IgD-negative memory B cell (primary cell): ENCODE data around the gene MAML2. TPM values are rescaled to one million over a fixed set of nuclear protein-coding genes. Genes with fewer than 3 reads are reported as not detected.
A peak's percentile ranks its signal among the peaks of the same experiment; 100 is the strongest.
"Not testable (repeated sequence)": the region's sequence is repeated elsewhere in the genome, so short reads cannot be mapped to it uniquely, and the experiment has no call there.

Source experiments
- H3K27ac Mint-ChIP-seq, 3 donors: one replicate each; pipeline ENCODE4 v1.8.0; 2020 to 2022; ENCODE audit warnings: mild to moderate bottlenecking in 3 of 3, mixed read lengths in 3 of 3, moderate library complexity in 1 of 3
- H3K27me3 Mint-ChIP-seq: one replicate; pipeline ENCODE4 v1.8.0; 2021; ENCODE audit warnings: mixed read lengths
- H3K36me3 Mint-ChIP-seq: one replicate; pipeline ENCODE4 v1.8.0; 2020; ENCODE audit warnings: mild to moderate bottlenecking, mixed read lengths
- H3K4me1 Mint-ChIP-seq, 3 donors: one replicate each; pipeline ENCODE4 v1.8.0; 2020 to 2022; ENCODE audit warnings: mixed read lengths in 3 of 3, mild to moderate bottlenecking in 1 of 3
- H3K4me3 Mint-ChIP-seq, 4 donors: one replicate each; pipeline ENCODE4 v1.8.0; 2020 to 2022; ENCODE audit warnings: mild to moderate bottlenecking in 4 of 4, mixed read lengths in 4 of 4, moderate library complexity in 3 of 4
- H3K9me3 Mint-ChIP-seq, 3 donors: one replicate each; pipeline ENCODE4 v1.8.0; 2020 to 2021; ENCODE audit warnings: mixed read lengths in 3 of 3, mild to moderate bottlenecking in 1 of 3
- polyA plus RNA-seq: library from polyadenylated mRNA; unstranded; fragments of 300-500 nt; fragmentation: Illumina TruSeq; gene quantifications from one replicate; pipeline ENCODE4 v1.2.3, GENCODE V29; 2021

Gene MAML2
- polyA plus RNA-seq, 1 donor from 2014 or later = 9.3 TPM

DNA sequence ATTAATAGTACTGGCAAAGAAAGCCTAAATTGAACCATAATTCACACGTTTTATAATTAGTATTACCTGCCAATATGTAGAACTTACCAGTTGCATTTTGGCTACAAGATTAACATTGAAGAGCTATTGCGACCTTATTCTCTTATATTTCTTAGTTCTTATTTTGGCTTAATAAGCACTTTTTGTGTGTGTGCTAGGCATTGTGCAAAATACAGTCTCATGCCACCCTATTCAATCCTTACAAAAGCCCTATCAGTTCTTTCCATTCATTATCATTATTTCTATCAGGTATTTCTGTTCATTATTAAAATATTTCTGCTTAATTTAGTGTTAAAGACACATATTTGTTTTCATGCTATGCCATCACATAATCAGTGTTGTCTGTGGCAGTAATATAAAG lies 41.2 kb downstream of the MAML2 start:
- peaks cover 3% of the 10 kb centered on the region for H3K36me3 Mint-ChIP-seq
- no peaks in the 10 kb centered on the region for H3K27me3 Mint-ChIP-seq
- peaks cover 22 to 46% (median 43%) of the 10 kb centered on the region in 3 donors for H3K4me1 Mint-ChIP-seq
- no peak overlapping the region for H3K4me3 Mint-ChIP-seq
- H3K27ac Mint-ChIP-seq = no peak overlapping the region
- H3K9me3 Mint-ChIP-seq = peaks cover 0 to 1% (median 0%) of the 10 kb centered on the region in 3 donors

DNA sequence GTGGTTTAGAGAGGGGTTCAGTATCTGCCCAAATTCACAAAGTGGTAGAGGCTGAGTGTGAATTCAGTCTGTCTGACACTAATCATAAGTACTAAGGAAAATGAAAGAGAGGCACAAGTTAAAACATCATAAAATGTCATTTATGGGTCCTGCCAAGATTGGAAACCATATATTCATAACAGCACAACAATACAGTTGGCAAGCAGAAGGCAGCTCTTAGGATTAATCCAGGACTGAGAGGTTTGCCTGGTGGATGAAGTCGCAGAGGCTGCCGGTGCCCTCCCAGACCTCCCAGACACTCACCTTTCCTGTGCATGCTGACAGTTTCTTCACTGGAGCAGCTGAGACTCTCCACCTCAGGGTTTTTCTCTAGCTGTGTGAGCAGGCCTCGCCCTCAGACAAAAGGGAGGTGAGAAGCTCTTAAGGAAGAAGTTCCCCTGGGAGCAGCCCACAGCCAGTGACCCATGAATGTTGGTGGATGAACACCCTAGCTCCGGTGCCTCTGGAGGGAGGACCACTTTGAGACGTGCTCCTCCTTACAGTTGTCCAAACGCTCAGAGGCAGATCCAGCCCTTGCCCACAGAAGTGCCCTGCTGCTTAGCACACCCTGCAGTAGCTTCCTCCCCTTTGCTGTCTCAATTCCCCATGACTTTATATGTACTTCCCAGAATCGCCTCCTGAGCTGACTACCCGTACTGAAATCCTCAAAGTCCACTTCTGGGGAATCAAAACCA lies 43.7 kb downstream of the MAML2 start:
- H3K27ac Mint-ChIP-seq = peak overlapping the region in 1 of 3 donors; percentile 68
- H3K4me3 Mint-ChIP-seq = peak overlapping the region in 1 of 4 donors; percentile 20
- peaks cover 24 to 49% (median 46%) of the 10 kb centered on the region in 3 donors for H3K4me1 Mint-ChIP-seq
- H3K27me3 Mint-ChIP-seq = no peaks in the 10 kb centered on the region
- peaks cover 3% of the 10 kb centered on the region for H3K36me3 Mint-ChIP-seq
- H3K9me3 Mint-ChIP-seq = peaks cover 0 to 1% (median 0%) of the 10 kb centered on the region in 3 donors

DNA sequence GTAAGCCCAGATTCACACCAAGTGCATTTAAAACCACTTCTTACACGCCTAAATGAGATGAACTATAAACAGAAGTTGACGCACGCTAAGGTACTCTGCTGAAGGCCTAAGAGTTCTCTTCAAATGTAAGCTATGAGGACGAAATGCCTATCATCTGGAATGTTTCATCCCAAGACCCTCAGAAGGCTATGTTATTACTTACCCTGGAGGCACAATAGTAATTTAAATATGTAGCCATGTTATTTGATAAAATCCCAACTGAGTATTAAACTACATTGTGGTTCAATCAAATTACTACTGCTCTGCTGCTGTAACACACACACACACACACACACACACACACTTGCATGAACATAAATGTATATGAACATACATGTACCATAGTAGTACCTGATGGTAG lies 47.6 kb downstream of the MAML2 start:
- Mint-ChIP-seq H3K27ac (no peak overlapping the region), H3K4me1 (peaks cover 36 to 54% (median 42%) of the 10 kb centered on the region in 3 donors), H3K9me3 (no peaks in the 10 kb centered on the region), H3K4me3 (no peak overlapping the region), H3K36me3 (peaks cover 2% of the 10 kb centered on the region), H3K27me3 (no peaks in the 10 kb centered on the region)

DNA sequence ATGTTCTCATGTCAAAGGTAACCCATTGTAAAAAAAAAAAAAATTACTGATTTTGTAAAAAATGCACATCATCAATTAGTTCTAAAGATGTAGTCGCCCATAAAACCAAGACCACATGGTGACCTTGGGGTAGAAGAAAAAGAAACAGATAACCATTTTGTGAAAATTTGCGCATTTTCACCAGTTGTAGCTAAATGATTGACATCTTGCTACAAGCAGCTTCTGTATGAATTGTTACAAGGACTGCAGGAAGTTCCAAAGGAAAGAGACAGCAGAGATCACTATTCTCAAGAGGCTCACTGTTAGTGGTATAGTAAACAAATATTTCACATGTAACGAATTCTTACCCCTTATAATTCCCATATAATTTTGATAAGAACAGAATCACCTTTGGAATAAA lies 48.7 kb downstream of the MAML2 start:
- H3K4me1 Mint-ChIP-seq = peaks cover 29 to 44% (median 34%) of the 10 kb centered on the region in 3 donors
- H3K27ac Mint-ChIP-seq = no peak overlapping the region
- H3K4me3 Mint-ChIP-seq = peak overlapping the region in 1 of 4 donors; percentile 70
- H3K27me3 Mint-ChIP-seq = no peaks in the 10 kb centered on the region
- peaks cover 2% of the 10 kb centered on the region for H3K36me3 Mint-ChIP-seq
- H3K9me3 Mint-ChIP-seq = no peaks in the 10 kb centered on the region

DNA sequence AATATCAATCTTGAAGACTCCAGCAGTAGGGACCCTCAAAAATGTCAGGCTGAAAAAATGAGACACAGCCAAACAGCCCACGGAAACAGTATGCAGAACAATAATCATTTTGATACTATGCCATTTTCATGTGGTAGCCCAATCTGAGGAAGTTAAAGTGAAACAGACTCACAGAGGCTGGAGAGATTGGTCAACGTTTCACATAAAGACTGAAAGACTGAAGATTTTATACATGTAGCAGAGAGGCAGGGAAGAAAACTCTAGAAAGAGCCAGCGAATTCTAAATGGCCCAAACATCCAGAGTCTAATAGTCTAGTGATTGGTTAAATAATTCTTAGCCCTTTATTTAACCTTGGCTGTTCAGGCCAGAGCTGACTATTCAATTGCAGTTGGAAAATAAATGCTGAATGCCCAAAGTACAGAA lies 49.4 kb downstream of the MAML2 start:
- Mint-ChIP-seq H3K27me3 (no peaks in the 10 kb centered on the region), H3K27ac (no peak overlapping the region), H3K36me3 (peaks cover 2% of the 10 kb centered on the region), H3K4me1 (peaks cover 25 to 45% (median 29%) of the 10 kb centered on the region in 3 donors), H3K4me3 (peak overlapping the region in 1 of 4 donors; percentile 70), H3K9me3 (no peaks in the 10 kb centered on the region)

DNA sequence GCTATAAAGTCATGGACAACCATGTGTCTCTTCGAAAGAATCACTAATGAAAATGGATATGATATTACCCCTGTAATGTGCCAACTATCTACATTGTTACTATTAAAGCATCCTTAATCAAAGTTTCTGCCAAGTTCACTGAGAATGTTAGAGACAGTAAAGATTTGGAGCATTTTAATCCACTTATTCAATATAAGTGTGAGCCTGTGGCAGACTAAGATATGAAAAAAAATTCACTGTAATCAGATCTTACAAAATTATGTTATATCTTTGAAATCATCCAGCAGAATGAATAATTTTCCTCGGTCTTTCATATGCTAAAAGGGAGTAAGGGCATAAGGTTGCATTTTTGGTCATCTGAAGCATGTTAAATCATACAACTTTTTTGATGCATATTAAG lies 49.9 kb downstream of the MAML2 start:
- Mint-ChIP-seq H3K9me3 (no peaks in the 10 kb centered on the region), H3K27me3 (no peaks in the 10 kb centered on the region), H3K4me1 (peaks cover 25 to 43% (median 28%) of the 10 kb centered on the region in 3 donors), H3K36me3 (peaks cover 2% of the 10 kb centered on the region), H3K4me3 (peak overlapping the region in 1 of 4 donors; percentile 70), H3K27ac (no peak overlapping the region)

DNA sequence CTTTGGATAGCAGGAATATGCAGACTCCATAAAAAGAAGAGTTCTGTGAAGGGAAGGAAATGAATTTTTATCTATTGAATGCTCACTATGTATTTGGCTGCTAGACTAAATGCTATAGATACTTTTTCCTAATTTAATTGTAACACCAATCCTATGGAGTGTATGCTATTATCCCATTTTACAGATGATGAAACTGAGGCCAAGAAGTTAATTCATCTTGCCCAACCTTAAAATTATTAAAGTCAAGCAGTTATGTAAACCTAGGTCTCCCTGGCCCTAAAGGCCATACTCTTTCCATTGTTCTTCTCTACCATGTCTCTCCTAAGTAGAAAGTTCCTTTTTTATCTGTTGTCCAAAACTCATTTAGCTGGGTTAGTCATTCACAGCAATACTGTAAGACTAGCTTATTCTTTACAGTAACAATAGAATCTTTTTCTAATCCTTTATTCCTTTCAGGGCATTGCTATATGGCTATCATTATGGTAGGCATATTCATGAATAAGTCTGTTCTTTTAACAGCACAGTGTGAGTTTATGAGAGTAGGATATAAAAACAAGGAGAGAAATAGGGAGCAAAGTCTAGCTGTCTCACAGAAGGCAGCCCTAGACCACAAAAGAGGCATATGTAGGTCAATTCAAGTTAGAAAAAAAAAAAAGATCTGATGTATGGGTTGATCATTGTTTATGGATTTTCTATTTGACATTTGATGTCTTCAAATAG lies 50.5 kb downstream of the MAML2 start:
- Mint-ChIP-seq H3K9me3 (no peaks in the 10 kb centered on the region), H3K4me1 (peaks cover 31 to 47% (median 33%) of the 10 kb centered on the region in 3 donors), H3K36me3 (peaks cover 3% of the 10 kb centered on the region), H3K4me3 (no peak overlapping the region), H3K27ac (no peak overlapping the region), H3K27me3 (no peaks in the 10 kb centered on the region)

DNA sequence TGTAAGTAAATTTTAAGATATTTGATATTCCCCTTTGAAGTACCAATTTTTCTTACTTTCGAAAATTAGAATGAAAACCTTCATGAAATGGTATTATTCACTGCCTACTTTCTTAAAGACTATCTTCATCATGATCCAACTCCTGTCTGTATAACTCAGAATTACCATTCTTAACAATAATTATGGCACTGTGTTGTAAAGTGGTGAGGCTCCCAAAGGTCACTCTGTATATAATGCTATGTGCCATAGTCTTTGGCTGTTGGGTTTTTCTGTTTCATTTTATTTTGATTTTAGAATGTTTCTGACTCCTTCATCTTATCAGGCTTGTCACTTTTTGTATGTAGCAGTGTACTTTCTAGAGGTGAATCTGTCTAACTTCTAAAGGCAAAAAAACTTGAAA lies 52.4 kb downstream of the MAML2 start:
- H3K27ac Mint-ChIP-seq = no peak overlapping the region
- peaks cover 2% of the 10 kb centered on the region for H3K36me3 Mint-ChIP-seq
- H3K9me3 Mint-ChIP-seq = peaks cover 0 to 3% (median 0%) of the 10 kb centered on the region in 3 donors
- peaks cover 29 to 47% (median 37%) of the 10 kb centered on the region in 3 donors for H3K4me1 Mint-ChIP-seq
- H3K27me3 Mint-ChIP-seq = no peaks in the 10 kb centered on the region
- H3K4me3 Mint-ChIP-seq = no peak overlapping the region

DNA sequence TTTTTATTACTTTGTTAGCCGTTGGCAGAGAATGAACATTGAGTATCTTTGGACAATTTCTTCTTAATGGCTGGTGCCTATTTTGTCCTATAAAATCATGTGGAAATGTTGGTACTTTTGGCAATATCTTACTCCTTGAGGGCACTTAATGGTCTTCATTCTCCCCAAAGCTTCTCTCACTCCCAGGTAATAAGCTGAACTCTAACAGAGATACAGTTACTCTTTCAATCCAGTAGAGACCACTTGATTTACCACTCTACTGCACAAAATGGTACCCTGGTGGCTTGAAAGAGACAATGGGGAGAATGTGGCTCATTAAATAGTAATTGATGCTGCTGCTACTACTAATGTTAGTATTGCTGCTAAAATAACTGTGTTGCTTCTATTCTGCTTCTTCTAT lies 53.0 kb downstream of the MAML2 start:
- H3K4me3 Mint-ChIP-seq = no peak overlapping the region
- peaks cover 29 to 46% (median 35%) of the 10 kb centered on the region in 3 donors for H3K4me1 Mint-ChIP-seq
- no peaks in the 10 kb centered on the region for H3K27me3 Mint-ChIP-seq
- H3K27ac Mint-ChIP-seq = no peak overlapping the region
- peaks cover 0 to 3% (median 0%) of the 10 kb centered on the region in 3 donors for H3K9me3 Mint-ChIP-seq
- H3K36me3 Mint-ChIP-seq = peaks cover 2% of the 10 kb centered on the region

DNA sequence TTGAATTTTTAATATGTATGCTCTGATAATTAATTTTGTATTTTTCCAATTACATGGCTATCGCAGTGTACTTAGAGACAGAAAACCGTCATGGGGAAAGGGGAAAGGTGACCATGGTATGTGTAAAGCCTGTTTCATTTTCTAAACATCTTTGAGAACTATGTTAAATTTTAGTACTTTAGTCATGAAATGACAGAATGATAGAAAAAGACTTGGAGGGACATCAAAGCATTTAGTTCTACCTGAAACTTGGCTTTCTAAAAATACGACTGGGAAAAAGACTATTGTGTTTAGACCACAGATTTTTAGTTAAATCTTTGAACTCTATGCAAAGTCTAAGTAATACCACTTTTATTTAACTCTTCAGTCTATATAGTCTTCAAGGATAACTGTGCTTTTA lies 54.1 kb downstream of the MAML2 start:
- Mint-ChIP-seq H3K9me3 (peaks cover 0 to 3% (median 0%) of the 10 kb centered on the region in 3 donors), H3K27ac (no peak overlapping the region), H3K27me3 (no peaks in the 10 kb centered on the region), H3K4me1 (peaks cover 24 to 40% (median 31%) of the 10 kb centered on the region in 3 donors), H3K4me3 (no peak overlapping the region), H3K36me3 (peaks cover 2% of the 10 kb centered on the region)

DNA sequence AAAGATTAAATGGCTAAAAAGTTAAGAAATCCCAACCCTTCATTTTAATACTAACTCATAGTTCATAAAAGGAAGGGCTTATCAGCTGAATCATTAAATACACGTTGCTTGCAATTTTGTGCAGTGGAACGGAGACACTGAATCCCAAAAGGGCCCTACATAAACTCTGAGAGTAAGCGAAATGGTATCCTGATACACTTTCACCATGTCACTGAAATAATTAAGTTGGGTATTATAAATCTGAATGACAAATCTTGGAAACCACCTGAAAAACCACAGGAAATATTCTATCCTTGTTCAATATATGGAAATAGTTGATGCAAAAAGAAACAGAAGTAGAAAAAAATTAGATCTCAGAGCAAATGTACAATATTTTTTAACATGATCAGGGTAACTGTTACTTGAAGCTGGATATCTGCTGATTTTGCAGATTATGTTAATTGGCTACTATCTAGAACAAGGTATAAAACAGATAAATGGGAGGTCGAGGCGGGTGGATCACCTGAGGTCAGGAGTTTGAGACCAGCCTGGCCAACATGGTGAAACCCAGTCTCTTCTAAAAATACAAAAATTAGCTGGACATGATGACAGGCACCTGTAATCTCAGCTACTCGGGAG lies 55.1 kb downstream of the MAML2 start:
- peaks cover 18 to 39% (median 33%) of the 10 kb centered on the region in 3 donors for H3K4me1 Mint-ChIP-seq
- peak overlapping the region in 1 of 3 donors; percentile 25 for H3K27ac Mint-ChIP-seq
- no peaks in the 10 kb centered on the region for H3K27me3 Mint-ChIP-seq
- peak overlapping the region in 1 of 4 donors; percentile 55 for H3K4me3 Mint-ChIP-seq
- H3K9me3 Mint-ChIP-seq = peaks cover 0 to 3% (median 0%) of the 10 kb centered on the region in 3 donors
- peaks cover 2% of the 10 kb centered on the region for H3K36me3 Mint-ChIP-seq

DNA sequence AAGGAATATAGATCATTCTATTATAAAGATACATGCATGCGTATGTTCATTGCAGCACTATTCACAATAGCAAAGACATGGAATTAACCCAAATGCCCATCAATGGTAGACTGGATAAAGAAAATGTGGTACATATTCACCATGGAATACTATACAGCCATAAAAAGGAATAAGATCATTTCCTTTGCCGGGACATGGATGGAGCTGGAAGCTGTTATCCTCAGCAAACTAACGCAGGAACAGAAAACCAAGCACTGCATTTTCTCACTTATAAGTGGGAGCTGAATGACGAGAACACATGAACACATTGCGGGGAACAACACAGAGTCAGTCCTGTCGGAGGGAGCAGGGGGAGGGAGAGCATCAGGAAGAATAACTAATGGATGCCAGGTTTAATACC lies 57.0 kb downstream of the MAML2 start:
- H3K9me3 Mint-ChIP-seq, H3K27me3 Mint-ChIP-seq, H3K4me3 Mint-ChIP-seq, H3K36me3 Mint-ChIP-seq: not testable (repeated sequence)
- H3K4me1 Mint-ChIP-seq = peaks cover 18 to 44% (median 34%) of the 10 kb centered on the region in 3 donors
- H3K27ac Mint-ChIP-seq = peak overlapping the region in 1 of 3 donors; percentile 14

DNA sequence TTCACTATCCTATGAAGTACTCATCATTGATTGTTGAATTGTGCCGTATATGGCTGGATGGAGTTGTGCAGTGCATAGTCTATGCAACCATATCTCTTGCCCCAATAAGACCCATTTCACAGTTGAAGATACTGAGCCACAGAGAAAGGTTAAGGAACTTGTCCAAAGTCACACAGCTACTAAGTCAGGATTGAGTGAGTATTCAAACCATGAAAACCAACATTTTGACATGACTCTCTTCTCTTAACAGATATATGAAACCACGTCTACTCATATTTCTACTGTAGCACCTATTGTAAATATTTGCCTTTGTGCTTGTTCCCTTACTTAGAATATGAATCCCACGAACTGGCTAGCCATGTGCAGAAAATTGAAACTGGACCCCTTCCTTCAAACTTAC lies 58.1 kb downstream of the MAML2 start:
- peaks cover 22 to 46% (median 42%) of the 10 kb centered on the region in 3 donors for H3K4me1 Mint-ChIP-seq
- H3K4me3 Mint-ChIP-seq = no peak overlapping the region
- H3K27ac Mint-ChIP-seq = no peak overlapping the region
- peaks cover 2% of the 10 kb centered on the region for H3K36me3 Mint-ChIP-seq
- H3K9me3 Mint-ChIP-seq = peaks cover 0 to 3% (median 0%) of the 10 kb centered on the region in 3 donors
- H3K27me3 Mint-ChIP-seq = no peaks in the 10 kb centered on the region

DNA sequence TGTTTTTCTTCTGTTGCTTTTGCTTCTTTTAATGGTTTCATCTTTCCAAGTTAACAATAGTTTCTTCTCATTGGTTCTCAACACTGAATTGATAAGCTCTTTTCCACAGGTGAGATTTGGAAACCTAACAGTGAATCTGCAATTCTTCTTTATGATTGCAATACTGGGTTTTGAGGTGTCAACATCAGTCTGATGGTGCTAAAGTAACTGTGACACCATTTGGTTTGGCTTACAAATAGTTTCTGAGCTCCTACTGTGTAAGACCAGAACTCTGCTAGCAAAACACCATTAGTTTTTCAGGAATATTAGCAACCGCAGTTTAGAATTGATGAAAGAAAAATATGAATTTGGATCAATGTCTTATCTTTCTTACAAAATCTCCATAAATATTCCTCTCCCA lies 58.6 kb downstream of the MAML2 start:
- Mint-ChIP-seq H3K4me3 (no peak overlapping the region), H3K9me3 (peaks cover 0 to 3% (median 0%) of the 10 kb centered on the region in 3 donors), H3K4me1 (peaks cover 22 to 48% (median 44%) of the 10 kb centered on the region in 3 donors), H3K36me3 (peaks cover 2% of the 10 kb centered on the region), H3K27ac (peak overlapping the region in 1 of 3 donors; percentile 24), H3K27me3 (no peaks in the 10 kb centered on the region)
